IMR-90 (cell line): ENCODE measurements around the gene IVL. TPM values are rescaled to one million over a fixed set of nuclear protein-coding genes. Genes with fewer than 3 reads are reported as not detected.

ENCODE experiments used
- ATAC-seq: fragments of 200-7000 bp; cut with Tn5 transposase; 2 replicates; pipeline ENCODE4 v1.9.1; 2020; ENCODE audit warnings: low read depth, mild to moderate bottlenecking, moderate library complexity
- BruUV-seq: library from RNA; stranded (reverse); fragments of 400-500 nt; replicated peaks from 2 replicates; lab custom pipeline; 2021; lab: Mats Ljungman, UMichigan
- CTCF ChIA-PET: fragments of 300-600 bp; formaldehyde crosslinking; extraction: SDS; loops from one replicate; lab custom pipeline; 2021; ENCODE audit warnings: antibody characterized with exemption; lab: Yijun Ruan, JAX
- POLR2A ChIA-PET: fragments of 300-600 bp; sonication (Branson Sonifier 250); formaldehyde crosslinking; loops from one replicate; lab custom pipeline; 2022; ENCODE audit warnings: antibody characterized with exemption; ENCODE audit not compliant: unreplicated experiment; lab: Charles Lee
- DNase-seq: peaks from one replicate; pipeline ENCODE4 v3.0.0; 2013
- H2AFZ ChIP-seq: replicated peaks from 2 replicates; pipeline ENCODE3; 2013; ENCODE audit warnings: low read length, mild to moderate bottlenecking; ENCODE audit not compliant: poor library complexity
- H2AK5ac ChIP-seq: 2 replicates; pipeline ENCODE4 v1.6.1; 2013; ENCODE audit warnings: low read depth, low read length, inconsistent platforms
- H2AK9ac ChIP-seq: replicated peaks from 2 replicates; pipeline ENCODE3; 2013; ENCODE audit warnings: mild to moderate bottlenecking, low read depth, low read length, moderate library complexity; ENCODE audit not compliant: poor library complexity
- H2BK120ac ChIP-seq: 2 replicates; pipeline ENCODE4 v1.6.1; 2013; ENCODE audit warnings: low read depth, low read length, inconsistent platforms
- H2BK15ac ChIP-seq: 3 replicates; pipeline ENCODE4 v1.6.1; 2013; ENCODE audit warnings: low read depth, low read length, inconsistent platforms
- H2BK20ac ChIP-seq: 2 replicates; pipeline ENCODE4 v1.6.1; 2013; ENCODE audit warnings: low read depth, mild to moderate bottlenecking, inconsistent platforms, low read length, moderate library complexity
- H2BK5ac ChIP-seq: 2 replicates; pipeline ENCODE4 v1.6.1; 2013; ENCODE audit warnings: mild to moderate bottlenecking, low read depth, low read length, inconsistent platforms; ENCODE audit not compliant: poor library complexity, severe bottlenecking
- H3K14ac ChIP-seq: replicated peaks from 2 replicates; pipeline ENCODE4 v1.6.1; 2013; ENCODE audit warnings: low read depth, low read length, inconsistent platforms
- H3K18ac ChIP-seq: 2 replicates; pipeline ENCODE4 v1.6.1; 2013; ENCODE audit warnings: low read depth, low read length, control low read depth
- H3K23ac ChIP-seq: 2 replicates; pipeline ENCODE4 v1.6.1; 2013; ENCODE audit warnings: low read depth, low read length, inconsistent platforms
- H3K27ac ChIP-seq: 2 replicates; pipeline ENCODE4 v1.5.1; 2013; ENCODE audit warnings: mild to moderate bottlenecking, control low read depth, low read length; ENCODE audit not compliant: insufficient read depth
- H3K27me3 ChIP-seq: 2 replicates; pipeline ENCODE4 v1.6.1; 2013; ENCODE audit warnings: low read length; ENCODE audit not compliant: control insufficient read depth, insufficient read depth
- H3K36me3 ChIP-seq: 2 replicates; pipeline ENCODE4 v1.6.1; 2013; ENCODE audit warnings: low read length, mixed read lengths; ENCODE audit not compliant: control insufficient read depth, insufficient read depth
- H3K4ac ChIP-seq: 2 replicates; pipeline ENCODE4 v1.6.1; 2013; ENCODE audit warnings: low read depth, low read length, inconsistent platforms
- H3K4me1 ChIP-seq: 2 replicates; pipeline ENCODE4 v1.6.1; 2013; ENCODE audit warnings: low read length, mixed read lengths; ENCODE audit not compliant: control insufficient read depth, insufficient read depth
- H3K4me2 ChIP-seq: 2 replicates; pipeline ENCODE4 v1.6.1; 2013; ENCODE audit warnings: low read depth, mild to moderate bottlenecking, control low read depth, low read length, moderate library complexity
- H3K4me3 ChIP-seq: 2 replicates; pipeline ENCODE4 v1.5.1; 2013; ENCODE audit warnings: low read depth, mild to moderate bottlenecking, control low read depth, low read length, moderate library complexity; ENCODE audit not compliant: insufficient read depth
- H3K56ac ChIP-seq: 2 replicates; pipeline ENCODE4 v1.6.1; 2013; ENCODE audit warnings: low read length, inconsistent platforms; ENCODE audit not compliant: insufficient read depth; ENCODE audit errors: extremely low read depth
- H3K79me1 ChIP-seq, 2 experiments: 2 replicates each; pipeline ENCODE4 v1.6.1; 2013; ENCODE audit warnings: low read length in 2 of 2, inconsistent platforms in 1 of 2, low read depth in 1 of 2
- H3K9ac ChIP-seq: 2 replicates; pipeline ENCODE4 v1.6.1; 2013; ENCODE audit warnings: low read depth, low read length, control low read depth
- H3K9me1 ChIP-seq: 2 replicates; pipeline ENCODE4 v1.6.1; 2013; ENCODE audit warnings: low read length, inconsistent platforms; ENCODE audit not compliant: insufficient read depth
- H3K9me3 ChIP-seq: 2 replicates; pipeline ENCODE4 v1.6.1; 2013; ENCODE audit warnings: low read length; ENCODE audit not compliant: control insufficient read depth, insufficient read depth
- H4K20me1 ChIP-seq: 2 replicates; pipeline ENCODE4 v1.6.1; 2013; ENCODE audit warnings: low read length, inconsistent platforms; ENCODE audit not compliant: insufficient read depth
- H4K5ac ChIP-seq: 2 replicates; pipeline ENCODE4 v1.6.1; 2013; ENCODE audit warnings: mild to moderate bottlenecking, low read depth, low read length, control low read depth
- H4K8ac ChIP-seq, 2 experiments: 2 replicates each; pipeline ENCODE4 v1.6.1; 2013; ENCODE audit warnings: low read depth in 2 of 2, low read length in 2 of 2, control low read depth in 1 of 2, inconsistent platforms in 1 of 2
- H4K91ac ChIP-seq: 2 replicates; pipeline ENCODE4 v1.6.1; 2013; ENCODE audit warnings: low read depth, low read length, inconsistent platforms; ENCODE audit not compliant: insufficient read depth
- BHLHE40 ChIP-seq: fragments of 150-350 bp; IDR thresholded peaks from 2 replicates; pipeline ENCODE4 v1.6.1; 2016; ENCODE audit warnings: mild to moderate bottlenecking, low read depth, low read length
- CEBPB ChIP-seq: IDR thresholded peaks from 2 replicates; pipeline ENCODE4 v1.6.1; 2012; ENCODE audit warnings: low read depth, low read length, improper control_type of control experiment
- CHD1 ChIP-seq: IDR thresholded peaks from 2 replicates; pipeline ENCODE4 v1.6.1; 2012; ENCODE audit warnings: low read depth, low read length, improper control_type of control experiment
- ELK1 ChIP-seq: fragments of 150-350 bp; IDR thresholded peaks from 2 replicates; pipeline ENCODE4 v1.6.1; 2016; ENCODE audit warnings: low read depth, mild to moderate bottlenecking, low read length, moderate library complexity, borderline replicate concordance
- FOS ChIP-seq: fragments of 150-350 bp; IDR thresholded peaks from 2 replicates; pipeline ENCODE4 v1.6.1; 2016; ENCODE audit warnings: low read depth, low read length
- MAFK ChIP-seq: IDR thresholded peaks from 2 replicates; pipeline ENCODE4 v1.6.1; 2012; ENCODE audit warnings: low read depth, low read length, improper control_type of control experiment
- MAZ ChIP-seq: IDR thresholded peaks from 2 replicates; pipeline ENCODE4 v1.6.1; 2012; ENCODE audit warnings: low read depth, mild to moderate bottlenecking, low read length, improper control_type of control experiment, moderate library complexity, borderline replicate concordance
- MXI1 ChIP-seq: IDR thresholded peaks from 2 replicates; pipeline ENCODE4 v1.6.1; 2012; ENCODE audit warnings: low read depth, mild to moderate bottlenecking, low read length, moderate library complexity, borderline replicate concordance
- NFE2L2 ChIP-seq: fragments of 150-350 bp; IDR thresholded peaks from 2 replicates; pipeline ENCODE4 v1.6.1; 2016; ENCODE audit warnings: low read depth, mild to moderate bottlenecking, low read length
- POLR2A ChIP-seq: IDR thresholded peaks from 2 replicates; pipeline ENCODE4 v1.6.1; 2012; ENCODE audit warnings: mild to moderate bottlenecking, low read depth, low read length
- RAD21 ChIP-seq: IDR thresholded peaks from 2 replicates; pipeline ENCODE4 v1.6.1; 2012; ENCODE audit warnings: low read length, improper control_type of control experiment
- RCOR1 ChIP-seq: IDR thresholded peaks from 2 replicates; pipeline ENCODE4 v1.6.1; 2012; ENCODE audit warnings: mild to moderate bottlenecking, low read length, improper control_type of control experiment; ENCODE audit not compliant: insufficient replicate concordance
- RFX5 ChIP-seq: IDR thresholded peaks from 2 replicates; pipeline ENCODE4 v1.8.0; 2012; ENCODE audit warnings: low read depth, mild to moderate bottlenecking, low read length, moderate library complexity
- SMC3 ChIP-seq: fragments of 150-350 bp; IDR thresholded peaks from 2 replicates; pipeline ENCODE4 v1.6.1; 2016; ENCODE audit warnings: low read depth, mild to moderate bottlenecking, antibody characterized with exemption, low read length, moderate library complexity
- WGBS, 2 experiments: methylation state at CpG; one replicate each; pipeline versions ENCODE4 v1.1.5 to v1.1.7; 2013; ENCODE audit warnings: missing lambda C conversion rate in 2 of 2; ENCODE audit not compliant: insufficient read length in 1 of 2; ENCODE audit errors: extremely low coverage in 2 of 2; 5-methylcytosine and 5-hydroxymethylcytosine counted together
- dilution Hi-C: fragments of 300-500 bp; cut with HindIII; formaldehyde crosslinking; loops from one replicate; pipeline ENCODE4 v1.14.3; 2018; ENCODE audit warnings: low sequenced_read_pairs; ENCODE audit not compliant: unreplicated experiment
- in situ Hi-C: fragments of 300-500 bp; cut with MboI; formaldehyde crosslinking; loops from 3 replicates; pipeline ENCODE4 v1.14.3; 2019; ENCODE audit warnings: low sequenced_read_pairs, inconsistent platforms, mixed read lengths
- intact Hi-C: fragments of 100-400 bp; cut with micrococcal nuclease; formaldehyde crosslinking; loops from 2 replicates; pipeline ENCODE4 v1.10.0; 2022
- polyA plus RNA-seq, 3 experiments: library from polyadenylated mRNA; depleted of rRNA; stranded (reverse); fragments of >200 nt; gene quantifications; 2 replicates each; pipeline ENCODE4 v1.2.3, GENCODE V29; 2012; ENCODE audit warnings: low replicate concordance in 1 of 3
- total RNA-seq: library from RNA; depleted of rRNA; stranded (reverse); fragments of >200 nt; gene quantifications from 2 replicates; pipeline ENCODE4 v1.2.3, GENCODE V29; 2012
- TF ChIP-seq, protein P1 (sequence below): conservative IDR thresholded peaks from 2 replicates; pipeline ENCODE4 v1.5.1; 2012; ENCODE audit warnings: mild to moderate bottlenecking, low read depth, low read length, improper control_type of control experiment
- TF ChIP-seq, protein P2 (sequence below): fragments of 150-350 bp; IDR thresholded peaks from 2 replicates; pipeline ENCODE4 v1.6.1; 2017; ENCODE audit warnings: mild to moderate bottlenecking, antibody characterized with exemption, low read length, low read depth

Gene IVL
- total and polyA plus RNA-seq, 2 of the 4 experiments (the other 2 are of a cell fraction), result not detected

DNA sequence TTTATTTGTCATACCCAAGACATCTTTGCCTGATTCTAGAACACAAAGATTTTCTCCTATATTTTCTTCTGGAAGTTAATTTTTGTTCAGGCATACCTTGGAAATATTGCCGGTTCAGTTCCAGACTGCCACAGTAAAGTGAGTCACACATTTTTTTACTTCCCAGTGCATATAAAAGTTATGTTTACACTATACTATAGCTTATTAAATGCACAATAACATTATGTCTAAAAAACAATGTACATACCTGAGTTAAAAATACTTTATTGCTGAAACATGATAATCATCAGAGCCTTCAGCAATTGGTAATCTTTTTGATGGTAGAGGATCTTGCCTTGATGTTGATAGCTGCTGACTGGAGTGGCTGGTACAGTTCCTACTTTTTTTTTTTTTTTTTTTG lies 20.2 kb upstream of the IVL start:
- Histone ChIP-seq H4K91ac (no peak overlapping the region), H2AK9ac (no peak overlapping the region), H3K56ac (no peak overlapping the region), H3K4me3 (no peak overlapping the region), H3K9ac (no peak overlapping the region), H2BK5ac (no peak overlapping the region), H2BK15ac (no peak overlapping the region), H4K20me1 (no peaks in the 10 kb centered on the region), H3K4me1 (no peaks in the 10 kb centered on the region), H3K27me3 (no peaks in the 10 kb centered on the region), H3K27ac (no peak overlapping the region), H3K79me1 (no peaks in the 10 kb centered on the region), H3K9me3 (no peaks in the 10 kb centered on the region), H3K4ac (no peak overlapping the region), H4K8ac (no peak overlapping the region), H4K5ac (no peak overlapping the region), H2AFZ (no peak overlapping the region), H3K14ac (no peak overlapping the region), H2AK5ac (no peak overlapping the region), H3K36me3 (no peaks in the 10 kb centered on the region), H3K23ac (no peak overlapping the region), H3K18ac (no peak overlapping the region), H2BK120ac (no peak overlapping the region), H3K4me2 (no peak overlapping the region), H3K9me1 (no peaks in the 10 kb centered on the region), H2BK20ac (no peak overlapping the region)
- dilution Hi-C loops, result no loop called here
- ATAC-seq (no peak), DNase-seq (no peak)
- ChIA-PET CTCF (no interaction called here), POLR2A (no interaction called here)
- no TSS peak for BruUV-seq
- intact Hi-C loops, result no loop called here
- WGBS, 2 experiments, result no CpG with 5 or more reads among the region's 1 CpG
- TF ChIP-seq CEBPB (no peak), NFE2L2 (no peak), SMC3 (no peak), RCOR1 (no peak), RFX5 (no peak), MXI1 (no peak), MAZ (no peak), MAFK (no peak), RAD21 (no peak), POLR2A (no peak), BHLHE40 (no peak), FOS (no peak), CHD1 (no peak), ELK1 (no peak)
- TF ChIP-seq, protein P1, sequence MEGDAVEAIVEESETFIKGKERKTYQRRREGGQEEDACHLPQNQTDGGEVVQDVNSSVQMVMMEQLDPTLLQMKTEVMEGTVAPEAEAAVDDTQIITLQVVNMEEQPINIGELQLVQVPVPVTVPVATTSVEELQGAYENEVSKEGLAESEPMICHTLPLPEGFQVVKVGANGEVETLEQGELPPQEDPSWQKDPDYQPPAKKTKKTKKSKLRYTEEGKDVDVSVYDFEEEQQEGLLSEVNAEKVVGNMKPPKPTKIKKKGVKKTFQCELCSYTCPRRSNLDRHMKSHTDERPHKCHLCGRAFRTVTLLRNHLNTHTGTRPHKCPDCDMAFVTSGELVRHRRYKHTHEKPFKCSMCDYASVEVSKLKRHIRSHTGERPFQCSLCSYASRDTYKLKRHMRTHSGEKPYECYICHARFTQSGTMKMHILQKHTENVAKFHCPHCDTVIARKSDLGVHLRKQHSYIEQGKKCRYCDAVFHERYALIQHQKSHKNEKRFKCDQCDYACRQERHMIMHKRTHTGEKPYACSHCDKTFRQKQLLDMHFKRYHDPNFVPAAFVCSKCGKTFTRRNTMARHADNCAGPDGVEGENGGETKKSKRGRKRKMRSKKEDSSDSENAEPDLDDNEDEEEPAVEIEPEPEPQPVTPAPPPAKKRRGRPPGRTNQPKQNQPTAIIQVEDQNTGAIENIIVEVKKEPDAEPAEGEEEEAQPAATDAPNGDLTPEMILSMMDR, result no peak
- TF ChIP-seq, protein P2, sequence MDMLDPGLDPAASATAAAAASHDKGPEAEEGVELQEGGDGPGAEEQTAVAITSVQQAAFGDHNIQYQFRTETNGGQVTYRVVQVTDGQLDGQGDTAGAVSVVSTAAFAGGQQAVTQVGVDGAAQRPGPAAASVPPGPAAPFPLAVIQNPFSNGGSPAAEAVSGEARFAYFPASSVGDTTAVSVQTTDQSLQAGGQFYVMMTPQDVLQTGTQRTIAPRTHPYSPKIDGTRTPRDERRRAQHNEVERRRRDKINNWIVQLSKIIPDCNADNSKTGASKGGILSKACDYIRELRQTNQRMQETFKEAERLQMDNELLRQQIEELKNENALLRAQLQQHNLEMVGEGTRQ, result no peak
- in situ Hi-C loops, result no loop called here
